ENCODE data around the gene DSG1.
"Not testable (repeated sequence)": the region's sequence is repeated elsewhere in the genome, so short reads cannot be mapped to it uniquely, and the experiment has no call there.

DNA sequence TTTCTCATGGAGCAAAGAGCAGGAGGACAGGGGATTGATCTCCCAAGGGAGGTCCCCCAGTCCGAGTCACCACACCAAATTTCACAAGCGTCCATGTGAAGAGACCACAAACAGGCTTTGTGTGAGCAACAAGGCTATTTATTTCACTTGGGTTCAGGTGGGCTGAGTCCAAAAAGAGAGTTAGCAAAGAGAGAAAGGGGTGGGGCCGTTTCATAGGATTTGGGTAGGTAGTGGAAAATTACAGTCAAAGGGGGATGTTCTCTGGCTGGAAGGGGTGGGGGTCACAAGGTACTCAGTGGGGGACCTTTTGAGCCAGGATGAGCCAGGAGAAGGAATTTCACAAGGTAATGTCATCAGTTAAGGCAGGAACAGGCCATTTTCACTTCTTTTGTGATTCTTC is 28.5 kb upstream of the DSG1 start:
- TF ChIP-seq, protein P1, sequence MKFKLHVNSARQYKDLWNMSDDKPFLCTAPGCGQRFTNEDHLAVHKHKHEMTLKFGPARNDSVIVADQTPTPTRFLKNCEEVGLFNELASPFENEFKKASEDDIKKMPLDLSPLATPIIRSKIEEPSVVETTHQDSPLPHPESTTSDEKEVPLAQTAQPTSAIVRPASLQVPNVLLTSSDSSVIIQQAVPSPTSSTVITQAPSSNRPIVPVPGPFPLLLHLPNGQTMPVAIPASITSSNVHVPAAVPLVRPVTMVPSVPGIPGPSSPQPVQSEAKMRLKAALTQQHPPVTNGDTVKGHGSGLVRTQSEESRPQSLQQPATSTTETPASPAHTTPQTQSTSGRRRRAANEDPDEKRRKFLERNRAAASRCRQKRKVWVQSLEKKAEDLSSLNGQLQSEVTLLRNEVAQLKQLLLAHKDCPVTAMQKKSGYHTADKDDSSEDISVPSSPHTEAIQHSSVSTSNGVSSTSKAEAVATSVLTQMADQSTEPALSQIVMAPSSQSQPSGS (IDR thresholded peaks at IDR 0.05; ENCODE audit: low read length), result not testable (repeated sequence)
- TF ChIP-seq, protein P2, sequence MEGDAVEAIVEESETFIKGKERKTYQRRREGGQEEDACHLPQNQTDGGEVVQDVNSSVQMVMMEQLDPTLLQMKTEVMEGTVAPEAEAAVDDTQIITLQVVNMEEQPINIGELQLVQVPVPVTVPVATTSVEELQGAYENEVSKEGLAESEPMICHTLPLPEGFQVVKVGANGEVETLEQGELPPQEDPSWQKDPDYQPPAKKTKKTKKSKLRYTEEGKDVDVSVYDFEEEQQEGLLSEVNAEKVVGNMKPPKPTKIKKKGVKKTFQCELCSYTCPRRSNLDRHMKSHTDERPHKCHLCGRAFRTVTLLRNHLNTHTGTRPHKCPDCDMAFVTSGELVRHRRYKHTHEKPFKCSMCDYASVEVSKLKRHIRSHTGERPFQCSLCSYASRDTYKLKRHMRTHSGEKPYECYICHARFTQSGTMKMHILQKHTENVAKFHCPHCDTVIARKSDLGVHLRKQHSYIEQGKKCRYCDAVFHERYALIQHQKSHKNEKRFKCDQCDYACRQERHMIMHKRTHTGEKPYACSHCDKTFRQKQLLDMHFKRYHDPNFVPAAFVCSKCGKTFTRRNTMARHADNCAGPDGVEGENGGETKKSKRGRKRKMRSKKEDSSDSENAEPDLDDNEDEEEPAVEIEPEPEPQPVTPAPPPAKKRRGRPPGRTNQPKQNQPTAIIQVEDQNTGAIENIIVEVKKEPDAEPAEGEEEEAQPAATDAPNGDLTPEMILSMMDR (IDR thresholded peaks at IDR 0.05; ENCODE audit: control extremely low read depth in 1 of 3, insufficient read depth in 1 of 3, low read depth in 1 of 3, low read length in 3 of 3), result not testable (repeated sequence)
- not testable (repeated sequence) for TF ChIP-seq MAFK (IDR thresholded peaks at IDR 0.05; ENCODE audit: low read depth, low read length); POLR2A (IDR thresholded peaks at IDR 0.05; ENCODE audit: control extremely low read depth in 1 of 2, low read depth in 2 of 2, low read length in 2 of 2); SIX5 (IDR thresholded peaks at IDR 0.05; ENCODE audit: low read depth, low read length); JUND (IDR thresholded peaks at IDR 0.05; ENCODE audit: low read length); EGR1 (IDR thresholded peaks at IDR 0.05; ENCODE audit: borderline replicate concordance, low read depth, low read length)
